Liver (tissue), 9 donors: ENCODE measurements around the gene PLXNA2. TPM values are rescaled to one million over a fixed set of nuclear protein-coding genes. Genes with fewer than 3 reads are reported as not detected.

Experiments
- DNase-seq: peaks from one replicate; pipeline ENCODE4 v3.0.0-alpha.2; 2017; ENCODE audit warnings: low spot score
- H3K27ac ChIP-seq, 2 donors: one replicate each; pipeline ENCODE4 v1.7.0; 2013; ENCODE audit warnings: inconsistent platforms in 2 of 2, low read length in 2 of 2, control low read depth in 1 of 2, low read depth in 1 of 2, mild to moderate bottlenecking in 1 of 2
- H3K27me3 ChIP-seq, 4 donors: one replicate each; pipeline versions ENCODE4 v1.6.1 to v1.7.0; 2013; ENCODE audit warnings: low read length in 3 of 4, inconsistent platforms in 1 of 4, mild to moderate bottlenecking in 1 of 4, moderate library complexity in 1 of 4; ENCODE audit not compliant: control insufficient read depth in 4 of 4, insufficient read depth in 4 of 4
- H3K36me3 ChIP-seq, 4 donors: one replicate each; pipeline versions ENCODE4 v1.6.1 to v1.7.0; 2013; ENCODE audit warnings: low read length in 3 of 4, mild to moderate bottlenecking in 3 of 4, low read depth in 1 of 4, moderate library complexity in 1 of 4; ENCODE audit not compliant: control insufficient read depth in 4 of 4, insufficient read depth in 3 of 4
- H3K4me1 ChIP-seq, 4 donors: one replicate each; pipeline versions ENCODE4 v1.6.1 to v1.7.0; 2013; ENCODE audit warnings: low read length in 3 of 4, mild to moderate bottlenecking in 3 of 4, moderate library complexity in 1 of 4; ENCODE audit not compliant: control insufficient read depth in 4 of 4, insufficient read depth in 4 of 4
- H3K4me3 ChIP-seq, 3 donors: one replicate each; pipeline versions ENCODE4 v1.6.1 to v1.7.0; 2013; ENCODE audit warnings: low read length in 3 of 3, control low read depth in 1 of 3, low read depth in 1 of 3, mild to moderate bottlenecking in 1 of 3
- H3K9ac ChIP-seq, 2 donors: one replicate each; pipeline ENCODE4 v1.7.0; 2013; ENCODE audit warnings: low read length in 2 of 2, mild to moderate bottlenecking in 2 of 2, moderate library complexity in 2 of 2, control low read depth in 1 of 2, low read depth in 1 of 2
- H3K9me3 ChIP-seq, 4 donors: one replicate each; pipeline versions ENCODE4 v1.6.1 to v1.7.0; 2013; ENCODE audit warnings: low read length in 3 of 4; ENCODE audit not compliant: control insufficient read depth in 4 of 4
- ATF3 ChIP-seq: IDR thresholded peaks from 2 replicates; pipeline ENCODE4 v1.6.1; 2016; ENCODE audit warnings: antibody characterized with exemption
- CTCF ChIP-seq: fragments of 150-350 bp; IDR thresholded peaks from 2 replicates; pipeline ENCODE4 v1.5.1; 2017; ENCODE audit warnings: improper control_type of control experiment, low read depth, low read length; ENCODE audit not compliant: missing input control
- FOXA1 ChIP-seq: IDR thresholded peaks from 2 replicates; pipeline ENCODE4 v1.6.1; 2016; ENCODE audit warnings: antibody characterized with exemption
- FOXA2 ChIP-seq: IDR thresholded peaks from 2 replicates; pipeline ENCODE4 v1.6.1; 2016; ENCODE audit warnings: antibody characterized with exemption
- HNF4A ChIP-seq, 2 donors: conservative IDR thresholded peaks; 2 replicates each; pipeline ENCODE4 v1.6.1; 2016; ENCODE audit warnings: antibody characterized with exemption in 2 of 2, mild to moderate bottlenecking in 2 of 2
- JUND ChIP-seq, 2 donors: IDR thresholded peaks; 2 replicates each; pipeline ENCODE4 v1.6.1; 2016; ENCODE audit warnings: antibody characterized with exemption in 2 of 2
- MAX ChIP-seq: IDR thresholded peaks from 2 replicates; pipeline ENCODE4 v1.6.1; 2016; ENCODE audit warnings: antibody characterized with exemption
- NR2F2 ChIP-seq: IDR thresholded peaks from 2 replicates; pipeline ENCODE4 v1.6.1; 2016; ENCODE audit warnings: antibody characterized with exemption
- RAD21 ChIP-seq, 2 donors: IDR thresholded peaks; 2 replicates each; pipeline ENCODE4 v1.6.1; 2016; ENCODE audit warnings: antibody characterized with exemption in 2 of 2, mild to moderate bottlenecking in 2 of 2
- REST ChIP-seq: IDR thresholded peaks from 2 replicates; pipeline ENCODE4 v1.6.1; 2016; ENCODE audit warnings: antibody characterized with exemption, mild to moderate bottlenecking
- RXRA ChIP-seq, 2 donors: IDR thresholded peaks; 2 replicates each; pipeline ENCODE4 v1.6.1; 2017 to 2018; ENCODE audit warnings: antibody characterized with exemption in 2 of 2, mild to moderate bottlenecking in 1 of 2
- SP1 ChIP-seq: IDR thresholded peaks from 2 replicates; pipeline ENCODE4 v1.6.1; 2018; ENCODE audit warnings: antibody characterized with exemption, mild to moderate bottlenecking
- TAF1 ChIP-seq: conservative IDR thresholded peaks from 2 replicates; pipeline ENCODE4 v1.6.1; 2016; ENCODE audit warnings: antibody characterized with exemption, mild to moderate bottlenecking
- WGBS: extraction: QIAGEN DNeasy Blood & Tissue Kit; methylation state at CpG from one replicate; pipeline ENCODE4 v1.1.7; 2013; 5-methylcytosine and 5-hydroxymethylcytosine counted together
- polyA plus RNA-seq, 2 donors: library from polyadenylated mRNA; stranded (reverse) in 1 of 2; unstranded in 1 of 2; fragments of 200-250 nt in 1 of 2; fragments of >200 nt in 1 of 2; fragmentation: Nextera tagmentation in 1 of 2; extraction: Ambion mirVana in 1 of 2; gene quantifications; one replicate each; pipeline versions ENCODE4 v1.2.1 to v1.2.3, GENCODE V29; 2013 to 2015
- total RNA-seq, 2 donors: library from RNA; depleted of rRNA; stranded (reverse); fragments of >200 nt; gene quantifications; one replicate each; pipeline ENCODE4 v1.2.3, GENCODE V29; 2014
- TF ChIP-seq, protein P1 (sequence below): IDR thresholded peaks from 2 replicates; pipeline ENCODE4 v1.6.1; 2016; ENCODE audit warnings: antibody characterized with exemption
- donor health status: healthy.
- donor health status: healthy.
- donor health status: healthy.
- donor health status: healthy.
- donor health status: healthy.

PLXNA2 gene
- total and polyA plus RNA-seq, 4 donors = 1.8 to 9.2 (median 2.8) TPM

- TF ChIP-seq CTCF = no peak
- TF ChIP-seq TAF1 = no peak
- TF ChIP-seq, protein P1, sequence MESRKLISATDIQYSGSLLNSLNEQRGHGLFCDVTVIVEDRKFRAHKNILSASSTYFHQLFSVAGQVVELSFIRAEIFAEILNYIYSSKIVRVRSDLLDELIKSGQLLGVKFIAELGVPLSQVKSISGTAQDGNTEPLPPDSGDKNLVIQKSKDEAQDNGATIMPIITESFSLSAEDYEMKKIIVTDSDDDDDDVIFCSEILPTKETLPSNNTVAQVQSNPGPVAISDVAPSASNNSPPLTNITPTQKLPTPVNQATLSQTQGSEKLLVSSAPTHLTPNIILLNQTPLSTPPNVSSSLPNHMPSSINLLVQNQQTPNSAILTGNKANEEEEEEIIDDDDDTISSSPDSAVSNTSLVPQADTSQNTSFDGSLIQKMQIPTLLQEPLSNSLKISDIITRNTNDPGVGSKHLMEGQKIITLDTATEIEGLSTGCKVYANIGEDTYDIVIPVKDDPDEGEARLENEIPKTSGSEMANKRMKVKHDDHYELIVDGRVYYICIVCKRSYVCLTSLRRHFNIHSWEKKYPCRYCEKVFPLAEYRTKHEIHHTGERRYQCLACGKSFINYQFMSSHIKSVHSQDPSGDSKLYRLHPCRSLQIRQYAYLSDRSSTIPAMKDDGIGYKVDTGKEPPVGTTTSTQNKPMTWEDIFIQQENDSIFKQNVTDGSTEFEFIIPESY = no peak
- TF ChIP-seq HNF4A (conservative IDR thresholded peaks at IDR 0.05) = no peak
- TF ChIP-seq RAD21 (IDR thresholded peaks at IDR 0.05) = no peak
- TF ChIP-seq MAX = no peak
- no peak for TF ChIP-seq NR2F2
- no peak for TF ChIP-seq ATF3
- no peak for TF ChIP-seq RXRA (IDR thresholded peaks at IDR 0.05)
- TF ChIP-seq FOXA2 = no peak
- no peak for TF ChIP-seq REST
- TF ChIP-seq JUND (IDR thresholded peaks at IDR 0.05) = no peak
- TF ChIP-seq SP1 = no peak
- TF ChIP-seq FOXA1 = no peak
- no peaks in the 10 kb centered on the region for H3K9me3 ChIP-seq
- H3K36me3 ChIP-seq = no peaks in the 10 kb centered on the region
- H3K4me1 ChIP-seq = peaks cover 0 to 2% (median 0%) of the 10 kb centered on the region in 4 donors
- H3K27me3 ChIP-seq = no peaks in the 10 kb centered on the region
- no peak overlapping the region for H3K4me3 ChIP-seq
- no peak for DNase-seq
- no peak overlapping the region for H3K9ac ChIP-seq
- 94% methylated on average over 14 of the region's 14 CpGs for WGBS
- H3K27ac ChIP-seq = no peak overlapping the region
Observed at GRCh38 chr1:208222376-208223126, 21.6 kb downstream of the PLXNA2 start.

GRCh38 chr1:208221291-208221622 is 22.9 kb downstream of the PLXNA2 start:
- Histone ChIP-seq H3K9me3 (no peaks in the 10 kb centered on the region), H3K36me3 (peaks cover 0 to 8% (median 5%) of the 10 kb centered on the region in 4 donors), H3K9ac (no peak overlapping the region), H3K4me1 (peaks cover 0 to 2% (median 0%) of the 10 kb centered on the region in 4 donors), H3K27me3 (no peaks in the 10 kb centered on the region), H3K27ac (no peak overlapping the region), H3K4me3 (no peak overlapping the region)
- no peak for TF ChIP-seq REST
- no peak for DNase-seq
- WGBS = 86% methylated on average over 1 of the region's 1 CpG
